K562 (cell line): ENCODE results near the gene PRDM16. TPM values are rescaled to one million over a fixed set of nuclear protein-coding genes. Genes with fewer than 3 reads are reported as not detected.

Source experiments
- ATAC-seq: fragments of 200-7000 bp; cut with Tn5 transposase; 3 replicates; pipeline ENCODE4 v1.9.1; 2020; ENCODE audit warnings: moderate library complexity
- BruUV-seq: library from RNA; stranded (reverse); fragments of 400-500 nt; replicated peaks from 2 replicates; lab custom pipeline; 2021; lab: Mats Ljungman, UMichigan
- CTCF ChIA-PET: fragments of 300-600 bp; formaldehyde crosslinking; extraction: SDS; loops from one replicate; lab custom pipeline; 2021; ENCODE audit warnings: low intra/inter-chr PET ratio; lab: Yijun Ruan, JAX
- POLR2A ChIA-PET: fragments of 300-600, 350-650 bp; sonication (Branson Sonifier 250); formaldehyde crosslinking; extraction: SDS; loops from one replicate; lab custom pipeline; 2021; ENCODE audit warnings: antibody characterized with exemption, inconsistent platforms; lab: Yijun Ruan, JAX
- DNase-seq, 4 experiments: peaks; one replicate each; pipeline versions ENCODE4 v3.0.0 to v3.0.0-alpha.2; 2011 to 2018; ENCODE audit warnings: low spot score in 3 of 4, mixed read lengths in 3 of 4; ENCODE audit errors: extremely low read depth in 1 of 4
- FAIRE-seq: peaks from 2 replicates; lab custom pipeline; 2011; peaks lifted over from hg19 to GRCh38; lab: Jason Lieb, UNC
- H2AFZ ChIP-seq: 2 replicates; pipeline ENCODE4 v1.6.0; 2011; ENCODE audit warnings: low read depth, low read length, control low read depth, inconsistent platforms
- H3K27ac ChIP-seq: fragments of 200-600 bp; 3 replicates; pipeline ENCODE4 v1.8.0; 2011; ENCODE audit warnings: low read depth, mild to moderate bottlenecking, control low read depth, inconsistent platforms, low read length, moderate library complexity, mixed read lengths; ENCODE audit errors: extremely low read depth
- H3K27me3 ChIP-seq, 2 experiments: fragments of 300-600 bp in 1 of 2; 2 replicates in 1 of 2; 3 replicates in 1 of 2; pipeline versions ENCODE4 v1.6.0 to v1.8.0; 2011; ENCODE audit warnings: inconsistent platforms in 2 of 2, low read length in 2 of 2, mild to moderate bottlenecking in 1 of 2, mixed read lengths in 1 of 2, moderate library complexity in 1 of 2; ENCODE audit not compliant: control insufficient read depth in 2 of 2, insufficient read depth in 2 of 2
- H3K36me3 ChIP-seq: fragments of 300-600 bp; 3 replicates; pipeline ENCODE4 v1.8.0; 2011; ENCODE audit warnings: mild to moderate bottlenecking, low read length, inconsistent platforms; ENCODE audit not compliant: control insufficient read depth, insufficient read depth
- H3K4me1 ChIP-seq, 2 experiments: fragments of 200-600 bp in 1 of 2; replicated peaks in 1 of 2; 2 replicates in 1 of 2; 3 replicates in 1 of 2; pipeline versions ENCODE4 v1.5.1 to v1.8.0; 2011; ENCODE audit warnings: inconsistent platforms in 2 of 2, low read length in 2 of 2, mild to moderate bottlenecking in 1 of 2, mixed read lengths in 1 of 2, moderate library complexity in 1 of 2; ENCODE audit not compliant: control insufficient read depth in 2 of 2, insufficient read depth in 2 of 2
- H3K4me2 ChIP-seq: 2 replicates; pipeline ENCODE4 v1.6.1; 2011; ENCODE audit warnings: low read length, control low read depth, inconsistent platforms, mixed read lengths; ENCODE audit not compliant: insufficient read depth
- H3K4me3 ChIP-seq: fragments of 200-600 bp; sonication (generic), shearing (Covaris generic); 2 replicates; pipeline ENCODE4 v1.5.1; 2016; ENCODE audit warnings: control low read depth, inconsistent platforms
- H3K79me2 ChIP-seq: fragments of 200-600 bp; 3 replicates; pipeline ENCODE4 v1.8.0; 2011; ENCODE audit warnings: low read length, inconsistent platforms; ENCODE audit not compliant: control insufficient read depth, insufficient read depth
- H3K9ac ChIP-seq, 2 experiments: 2 replicates each; pipeline versions ENCODE4 v1.6.0 to v1.6.1; 2011; ENCODE audit warnings: low read depth in 2 of 2, low read length in 2 of 2, control low read depth in 1 of 2, inconsistent platforms in 1 of 2, mild to moderate bottlenecking in 1 of 2, mixed read lengths in 1 of 2; ENCODE audit not compliant: insufficient read depth in 1 of 2
- H3K9me1 ChIP-seq: one replicate; pipeline ENCODE4 v1.6.0; 2011; ENCODE audit warnings: inconsistent platforms, mild to moderate bottlenecking, low read length, moderate library complexity; ENCODE audit not compliant: control insufficient read depth, insufficient read depth
- H3K9me3 ChIP-seq: replicated peaks from 2 replicates; pipeline ENCODE4 v1.5.1; 2011; ENCODE audit warnings: low read depth, low read length, inconsistent platforms; ENCODE audit not compliant: control insufficient read depth, insufficient read depth
- H4K20me1 ChIP-seq: replicated peaks from 2 replicates; pipeline ENCODE4 v1.6.1; 2011; ENCODE audit warnings: low read length, inconsistent platforms, mixed read lengths; ENCODE audit not compliant: control insufficient read depth, insufficient read depth
- CBFA2T3 ChIP-seq: fragments of 450-650 bp; IDR thresholded peaks from 2 replicates; pipeline ENCODE4 v1.6.1; 2017
- NFIC ChIP-seq: fragments of 450-650 bp; IDR thresholded peaks from 2 replicates; pipeline ENCODE4 v1.6.1; 2017; ENCODE audit warnings: mild to moderate bottlenecking, inconsistent platforms
- NONO ChIP-seq, 2 experiments: fragments of 200-400 bp in 1 of 2; fragments of 450-650 bp in 1 of 2; formaldehyde crosslinking in 1 of 2; IDR thresholded peaks; 2 replicates each; pipeline ENCODE4 v1.6.1; 2017; ENCODE audit warnings: low read depth in 2 of 2, mild to moderate bottlenecking in 2 of 2, moderate library complexity in 2 of 2, low read length in 1 of 2
- RB1 ChIP-seq: fragments of 450-650 bp; IDR thresholded peaks from 2 replicates; pipeline ENCODE4 v1.6.1; 2017; ENCODE audit warnings: low read depth, mild to moderate bottlenecking
- SMAD3 ChIP-seq: fragments of 450-650 bp; formaldehyde crosslinking; conservative IDR thresholded peaks from 2 replicates; pipeline ENCODE4 v1.4.0; 2020; ENCODE audit warnings: mild to moderate bottlenecking
- TSC22D4 ChIP-seq: fragments of 450-650 bp; IDR thresholded peaks from 2 replicates; pipeline ENCODE4 v1.6.1; 2016; ENCODE audit warnings: missing genetic modification characterization, missing biosample characterization, control low read depth
- ZEB2 ChIP-seq: fragments of 450-650 bp; IDR thresholded peaks from 2 replicates; pipeline ENCODE4 v1.6.1; 2016
- ZNF217 ChIP-seq: sonication (generic); formaldehyde crosslinking; IDR thresholded peaks from 2 replicates; pipeline ENCODE4 v1.8.0; 2022; ENCODE audit warnings: mild to moderate bottlenecking, missing genetic modification reagents
- WGBS: fragments of 100-300 bp; shearing (Covaris generic); methylation state at CpG from one replicate; pipeline ENCODE4 v1.1.6; 2016; ENCODE audit warnings: low coverage, mixed read lengths; ENCODE audit not compliant: insufficient coverage; ENCODE audit errors: missing lambda C conversion rate; 5-methylcytosine and 5-hydroxymethylcytosine counted together
- in situ Hi-C: fragments of 300-500 bp; cut with MboI; formaldehyde crosslinking; loops from 4 replicates; pipeline ENCODE4 v1.15.0; 2018; ENCODE audit warnings: inconsistent platforms, mixed read lengths
- intact Hi-C: fragments of 100-400 bp; cut with micrococcal nuclease; formaldehyde crosslinking; loops from 2 replicates; pipeline ENCODE4 v1.14.2; 2022
- polyA plus RNA-seq, 8 experiments: library from polyadenylated mRNA; depleted of rRNA in 4 of 8; stranded (reverse) in 5 of 8; unstranded in 3 of 8; fragments of >200 nt; fragmentation: Nextera tagmentation in 2 of 8; fragmentation: Illumina TruSeq in 1 of 8; extraction: Ambion mirVana in 2 of 8; extraction: Trizol in 1 of 8; gene quantifications; 2 replicates each; pipeline versions ENCODE4 v1.2.1 to v1.2.3, GENCODE V29; 2011 to 2014; ENCODE audit warnings: inconsistent platforms in 1 of 8, missing spikeins in 1 of 8
- total RNA-seq, 7 experiments: library from RNA; depleted of rRNA in 6 of 7; stranded (reverse); fragments of >200 nt in 6 of 7; fragmentation: Illumina TruSeq in 2 of 7; extraction: Trizol in 2 of 7; gene quantifications; 2 replicates each; pipeline versions ENCODE4 v1.2.1 to v1.2.3, GENCODE V29; 2011 to 2021; ENCODE audit warnings: low replicate concordance in 1 of 7
- TF ChIP-seq, protein P1 (sequence below): IDR thresholded peaks from 2 replicates; pipeline ENCODE4 v1.6.1; 2012; ENCODE audit warnings: low read depth, low read length, improper control_type of control experiment, borderline replicate concordance
- TF ChIP-seq, protein P2 (sequence below): fragments of 450-650 bp; IDR thresholded peaks from 2 replicates; pipeline ENCODE4 v1.6.1; 2016; ENCODE audit warnings: missing biosample characterization, missing genetic modification characterization
- TF ChIP-seq, protein P3 (sequence below): fragments of 250-450 bp; sonication (Bioruptor Pico); IDR thresholded peaks from 2 replicates; pipeline ENCODE4 v1.4.0; 2020
- TF ChIP-seq, protein P4 (sequence below): fragments of 450-650 bp; IDR thresholded peaks from 2 replicates; pipeline ENCODE4 v1.6.1; 2016; ENCODE audit warnings: antibody characterized with exemption

PRDM16 gene
- total and polyA plus RNA-seq, 9 of the 15 experiments (the other 6 are each of a cell fraction or from before 2014, with no cell fraction given): 0.10 to 0.27 TPM; not detected in 7

DNA sequence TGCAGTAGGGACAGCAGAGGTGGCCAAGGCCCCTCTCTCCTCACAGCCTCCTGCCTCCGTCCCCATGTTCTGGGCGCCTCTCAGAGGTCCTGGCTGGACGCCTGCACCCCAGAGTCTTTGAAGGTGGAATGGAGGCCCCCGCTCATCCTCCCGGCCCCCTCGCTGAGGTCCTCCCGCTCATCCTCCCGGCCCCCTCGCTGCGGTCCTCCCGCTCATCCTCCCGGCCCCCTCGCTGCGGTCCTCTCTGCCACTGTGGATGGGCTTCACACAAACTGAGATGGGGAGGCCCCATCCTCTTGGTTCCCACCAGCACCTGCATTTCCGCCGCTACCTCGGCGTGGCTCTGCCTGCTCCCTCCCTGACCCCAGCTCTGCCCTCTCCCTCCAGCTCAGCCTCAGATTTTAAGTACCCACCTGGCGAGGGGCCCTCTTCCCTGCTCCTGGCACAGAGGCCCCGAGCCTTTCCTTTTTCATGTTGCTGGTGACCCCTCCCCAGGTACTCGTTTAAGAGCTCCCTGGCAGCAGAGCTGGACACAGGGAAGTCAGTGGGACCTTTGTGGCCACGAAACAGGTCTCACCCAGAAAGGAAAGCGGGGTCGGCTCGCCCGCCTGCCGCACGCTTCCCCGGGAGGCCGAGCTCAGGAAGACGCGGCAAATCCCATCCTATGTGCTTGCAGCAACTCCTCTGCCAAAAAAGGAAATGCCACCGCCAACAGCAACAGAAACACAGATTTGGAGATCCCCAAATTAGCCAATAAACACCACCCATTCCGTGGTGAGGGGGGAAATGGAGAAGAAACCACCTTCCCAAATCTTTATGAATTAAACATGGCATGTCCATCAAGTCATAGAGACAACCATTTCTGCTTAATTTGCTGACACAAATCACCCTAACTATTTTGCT is 143.7 kb downstream of the PRDM16 start:
- Histone ChIP-seq H4K20me1 (peaks cover 13% of the 10 kb centered on the region), H3K9me3 (no peaks in the 10 kb centered on the region), H2AFZ (no peak overlapping the region), H3K79me2 (no peaks in the 10 kb centered on the region), H3K4me1 (no peaks in the 10 kb centered on the region; a peak in 1 of 5 replicates), H3K9ac (no peak overlapping the region), H3K4me3 (no peak overlapping the region), H3K27ac (no peak overlapping the region), H3K27me3 (peaks cover 42 to 90% of the 10 kb centered on the region in 2 experiments; a peak in 4 of 5 replicates), H3K9me1 (no peaks in the 10 kb centered on the region), H3K36me3 (no peaks in the 10 kb centered on the region), H3K4me2 (no peak overlapping the region)
- POLR2A ChIA-PET: no interaction called here
- no TSS peak for BruUV-seq
- WGBS: under 1% methylated on average over 26 of the region's 34 CpGs
- FAIRE-seq: no peak
- CTCF ChIA-PET: no interaction called here
- intact Hi-C loops: no loop called here
- ATAC-seq: no peak
- in situ Hi-C loops: no loop called here
- no peak for DNase-seq
- TF ChIP-seq SMAD3 (CRISPR knock-in tag) (no peak), ZEB2 (no peak), CBFA2T3 (no peak), NFIC (no peak), TSC22D4 (no peak), NONO (IDR thresholded peaks at IDR 0.05; ENCODE audit: low read depth in 2 of 2, low read length in 1 of 2) (no peak), RB1 (no peak), ZNF217 (no peak)
- TF ChIP-seq, protein P1, sequence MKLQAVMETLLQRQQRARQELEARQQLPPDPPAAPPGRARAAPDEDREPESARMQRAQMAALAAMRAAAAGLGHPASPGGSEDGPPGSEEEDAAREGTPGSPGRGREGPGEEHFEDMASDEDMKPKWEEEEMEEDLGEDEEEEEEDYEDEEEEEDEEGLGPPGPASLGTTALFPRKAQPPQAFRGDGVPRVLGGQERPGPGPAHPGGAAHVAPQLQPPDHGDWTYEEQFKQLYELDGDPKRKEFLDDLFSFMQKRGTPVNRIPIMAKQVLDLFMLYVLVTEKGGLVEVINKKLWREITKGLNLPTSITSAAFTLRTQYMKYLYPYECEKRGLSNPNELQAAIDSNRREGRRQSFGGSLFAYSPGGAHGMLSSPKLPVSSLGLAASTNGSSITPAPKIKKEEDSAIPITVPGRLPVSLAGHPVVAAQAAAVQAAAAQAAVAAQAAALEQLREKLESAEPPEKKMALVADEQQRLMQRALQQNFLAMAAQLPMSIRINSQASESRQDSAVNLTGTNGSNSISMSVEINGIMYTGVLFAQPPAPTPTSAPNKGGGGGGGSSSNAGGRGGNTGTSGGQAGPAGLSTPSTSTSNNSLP: no peak
- TF ChIP-seq, protein P2, sequence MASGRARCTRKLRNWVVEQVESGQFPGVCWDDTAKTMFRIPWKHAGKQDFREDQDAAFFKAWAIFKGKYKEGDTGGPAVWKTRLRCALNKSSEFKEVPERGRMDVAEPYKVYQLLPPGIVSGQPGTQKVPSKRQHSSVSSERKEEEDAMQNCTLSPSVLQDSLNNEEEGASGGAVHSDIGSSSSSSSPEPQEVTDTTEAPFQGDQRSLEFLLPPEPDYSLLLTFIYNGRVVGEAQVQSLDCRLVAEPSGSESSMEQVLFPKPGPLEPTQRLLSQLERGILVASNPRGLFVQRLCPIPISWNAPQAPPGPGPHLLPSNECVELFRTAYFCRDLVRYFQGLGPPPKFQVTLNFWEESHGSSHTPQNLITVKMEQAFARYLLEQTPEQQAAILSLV (tag): no peak
- TF ChIP-seq, protein P3, sequence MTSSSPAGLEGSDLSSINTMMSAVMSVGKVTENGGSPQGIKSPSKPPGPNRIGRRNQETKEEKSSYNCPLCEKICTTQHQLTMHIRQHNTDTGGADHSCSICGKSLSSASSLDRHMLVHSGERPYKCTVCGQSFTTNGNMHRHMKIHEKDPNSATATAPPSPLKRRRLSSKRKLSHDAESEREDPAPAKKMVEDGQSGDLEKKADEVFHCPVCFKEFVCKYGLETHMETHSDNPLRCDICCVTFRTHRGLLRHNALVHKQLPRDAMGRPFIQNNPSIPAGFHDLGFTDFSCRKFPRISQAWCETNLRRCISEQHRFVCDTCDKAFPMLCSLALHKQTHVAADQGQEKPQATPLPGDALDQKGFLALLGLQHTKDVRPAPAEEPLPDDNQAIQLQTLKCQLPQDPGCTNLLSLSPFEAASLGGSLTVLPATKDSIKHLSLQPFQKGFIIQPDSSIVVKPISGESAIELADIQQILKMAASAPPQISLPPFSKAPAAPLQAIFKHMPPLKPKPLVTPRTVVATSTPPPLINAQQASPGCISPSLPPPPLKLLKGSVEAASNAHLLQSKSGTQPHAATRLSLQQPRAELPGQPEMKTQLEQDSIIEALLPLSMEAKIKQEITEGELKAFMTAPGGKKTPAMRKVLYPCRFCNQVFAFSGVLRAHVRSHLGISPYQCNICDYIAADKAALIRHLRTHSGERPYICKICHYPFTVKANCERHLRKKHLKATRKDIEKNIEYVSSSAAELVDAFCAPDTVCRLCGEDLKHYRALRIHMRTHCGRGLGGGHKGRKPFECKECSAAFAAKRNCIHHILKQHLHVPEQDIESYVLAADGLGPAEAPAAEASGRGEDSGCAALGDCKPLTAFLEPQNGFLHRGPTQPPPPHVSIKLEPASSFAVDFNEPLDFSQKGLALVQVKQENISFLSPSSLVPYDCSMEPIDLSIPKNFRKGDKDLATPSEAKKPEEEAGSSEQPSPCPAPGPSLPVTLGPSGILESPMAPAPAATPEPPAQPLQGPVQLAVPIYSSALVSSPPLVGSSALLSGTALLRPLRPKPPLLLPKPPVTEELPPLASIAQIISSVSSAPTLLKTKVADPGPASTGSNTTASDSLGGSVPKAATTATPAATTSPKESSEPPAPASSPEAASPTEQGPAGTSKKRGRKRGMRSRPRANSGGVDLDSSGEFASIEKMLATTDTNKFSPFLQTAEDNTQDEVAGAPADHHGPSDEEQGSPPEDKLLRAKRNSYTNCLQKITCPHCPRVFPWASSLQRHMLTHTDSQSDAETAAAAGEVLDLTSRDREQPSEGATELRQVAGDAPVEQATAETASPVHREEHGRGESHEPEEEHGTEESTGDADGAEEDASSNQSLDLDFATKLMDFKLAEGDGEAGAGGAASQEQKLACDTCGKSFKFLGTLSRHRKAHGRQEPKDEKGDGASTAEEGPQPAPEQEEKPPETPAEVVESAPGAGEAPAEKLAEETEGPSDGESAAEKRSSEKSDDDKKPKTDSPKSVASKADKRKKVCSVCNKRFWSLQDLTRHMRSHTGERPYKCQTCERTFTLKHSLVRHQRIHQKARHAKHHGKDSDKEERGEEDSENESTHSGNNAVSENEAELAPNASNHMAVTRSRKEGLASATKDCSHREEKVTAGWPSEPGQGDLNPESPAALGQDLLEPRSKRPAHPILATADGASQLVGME (CRISPR knock-in tag): no peak
- TF ChIP-seq, protein P4, sequence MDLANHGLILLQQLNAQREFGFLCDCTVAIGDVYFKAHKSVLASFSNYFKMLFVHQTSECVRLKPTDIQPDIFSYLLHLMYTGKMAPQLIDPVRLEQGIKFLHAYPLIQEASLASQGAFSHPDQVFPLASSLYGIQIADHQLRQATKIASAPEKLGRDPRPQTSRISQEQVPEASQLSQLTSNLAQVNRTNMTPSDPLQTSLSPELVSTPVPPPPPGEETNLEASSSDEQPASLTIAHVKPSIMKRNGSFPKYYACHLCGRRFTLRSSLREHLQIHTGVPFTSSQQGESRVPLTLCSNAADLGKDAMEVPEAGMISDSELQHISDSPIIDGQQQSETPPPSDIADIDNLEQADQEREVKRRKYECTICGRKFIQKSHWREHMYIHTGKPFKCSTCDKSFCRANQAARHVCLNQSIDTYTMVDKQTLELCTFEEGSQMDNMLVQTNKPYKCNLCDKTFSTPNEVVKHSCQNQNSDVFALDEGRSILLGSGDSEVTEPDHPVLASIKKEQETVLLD: no peak
